A549 (cell line): Measurements from ENCODE around the gene SNRNP25. TPM values are rescaled to one million over a fixed set of nuclear protein-coding genes. Genes with fewer than 3 reads are reported as not detected.

ENCODE experiments used
- ATAC-seq, 2 experiments: fragments of 200-7000 bp in 1 of 2; fragments of >200 bp in 1 of 2; cut with Nextera tagmentation in 1 of 2; cut with Tn5 transposase in 1 of 2; 3 replicates each; pipeline versions ENCODE4 v1.8.0 to v1.9.1; 2018 to 2020; ENCODE audit warnings: mild to moderate bottlenecking in 1 of 2, moderate library complexity in 1 of 2
- CTCF ChIA-PET: fragments of 300-600 bp; sonication (Branson Sonifier 250); formaldehyde crosslinking; extraction: SDS; loops from one replicate; lab custom pipeline; 2021; ENCODE audit warnings: antibody characterized with exemption, inconsistent platforms; lab: Yijun Ruan, JAX
- POLR2A ChIA-PET: fragments of 350-600 bp; formaldehyde crosslinking; extraction: SDS; loops from one replicate; lab custom pipeline; 2021; ENCODE audit warnings: antibody characterized with exemption, inconsistent platforms; lab: Yijun Ruan, JAX
- DNase-seq, 2 experiments: peaks; one replicate each; pipeline versions ENCODE4 v3.0.0 to v3.0.0-alpha.2; 2011 to 2016; ENCODE audit warnings: low read depth in 1 of 2, low spot score in 1 of 2
- FAIRE-seq: peaks from 2 replicates; lab custom pipeline; 2011; peaks lifted over from hg19 to GRCh38; lab: Jason Lieb, UNC
- H3K27ac ChIP-seq, 2 experiments: fragments of >200 bp; sonication (Bioruptor Twin); formaldehyde crosslinking; 3 replicates each; pipeline ENCODE4 v1.5.1; 2016 to 2017
- H3K4me1 ChIP-seq: fragments of >200 bp; sonication (Bioruptor Twin); formaldehyde crosslinking; 3 replicates; pipeline ENCODE4 v1.6.1; 2016
- H3K4me2 ChIP-seq: fragments of >200 bp; sonication (Bioruptor Twin); formaldehyde crosslinking; 3 replicates; pipeline ENCODE4 v1.6.1; 2016
- H3K4me3 ChIP-seq: fragments of >200 bp; sonication (Bioruptor Twin); formaldehyde crosslinking; 3 replicates; pipeline ENCODE4 v1.5.1; 2016
- H3K9me3 ChIP-seq: fragments of >200 bp; sonication (Bioruptor Twin); formaldehyde crosslinking; 3 replicates; pipeline ENCODE4 v1.6.1; 2016
- BCL3 ChIP-seq: fragments of >200 bp; sonication (Bioruptor Twin); formaldehyde crosslinking; IDR thresholded peaks from 3 replicates; pipeline ENCODE4 v1.6.1; 2016
- CBX8 ChIP-seq: fragments of 200-600 bp; sonication (generic); IDR thresholded peaks from 2 replicates; pipeline ENCODE4 v1.6.1; 2016
- CHD4 ChIP-seq: fragments of 200-600 bp; sonication (generic); IDR thresholded peaks from 2 replicates; pipeline ENCODE4 v1.6.1; 2016; ENCODE audit warnings: antibody characterized with exemption, mild to moderate bottlenecking, borderline replicate concordance
- EHMT2 ChIP-seq: fragments of 200-600 bp; sonication (generic); IDR thresholded peaks from 2 replicates; pipeline ENCODE4 v1.6.1; 2016; ENCODE audit warnings: antibody characterized with exemption, low read depth, mild to moderate bottlenecking, moderate library complexity
- ESRRA ChIP-seq: fragments of 150-350 bp; IDR thresholded peaks from 2 replicates; pipeline ENCODE4 v1.6.1; 2014; ENCODE audit warnings: mild to moderate bottlenecking, low read length, borderline replicate concordance
- FOXS1 ChIP-seq: fragments of 250-450 bp; sonication (Bioruptor Pico); IDR thresholded peaks from 2 replicates; pipeline ENCODE4 v1.5.0; 2020; ENCODE audit warnings: mild to moderate bottlenecking, moderate library complexity
- JUN ChIP-seq, 2 experiments: fragments of >200 bp; sonication (Bioruptor Twin); formaldehyde crosslinking; IDR thresholded peaks; 2 replicates in 1 of 2; 3 replicates in 1 of 2; pipeline ENCODE4 v1.6.1; 2016 to 2017
- KDM1A ChIP-seq: fragments of 200-600 bp; sonication (generic); IDR thresholded peaks from 2 replicates; pipeline ENCODE4 v1.6.1; 2016; ENCODE audit warnings: low read depth, mild to moderate bottlenecking
- KDM5A ChIP-seq: fragments of 200-600 bp; sonication (generic); IDR thresholded peaks from 2 replicates; pipeline ENCODE4 v1.6.1; 2016; ENCODE audit warnings: antibody characterized with exemption, mild to moderate bottlenecking
- MAFK ChIP-seq: fragments of 450-650 bp; IDR thresholded peaks from 2 replicates; pipeline ENCODE4 v1.6.1; 2014; ENCODE audit not compliant: partially characterized antibody
- MAX ChIP-seq: IDR thresholded peaks from 2 replicates; pipeline ENCODE4 v1.6.1; 2012
- NPAS2 ChIP-seq: fragments of 250-450 bp; sonication (Bioruptor Pico); IDR thresholded peaks from 2 replicates; pipeline ENCODE4 v1.8.0; 2022; ENCODE audit warnings: mild to moderate bottlenecking, moderate library complexity, borderline replicate concordance
- NR3C1 ChIP-seq: fragments of >200 bp; sonication (Bioruptor Twin); formaldehyde crosslinking; IDR thresholded peaks from 3 replicates; pipeline ENCODE4 v1.6.1; 2017
- PBX3 ChIP-seq: IDR thresholded peaks from 2 replicates; pipeline ENCODE4 v1.6.1; 2012
- PHF8 ChIP-seq: fragments of 200-600 bp; sonication (generic); IDR thresholded peaks from 2 replicates; pipeline ENCODE4 v1.6.1; 2016; ENCODE audit warnings: low read depth, mild to moderate bottlenecking, antibody characterized with exemption, moderate library complexity, borderline replicate concordance
- POLR2A ChIP-seq: IDR thresholded peaks from 2 replicates; pipeline ENCODE4 v1.6.1; 2012; ENCODE audit warnings: mild to moderate bottlenecking, low read length
- RARB ChIP-seq: fragments of 250-450 bp; sonication (Bioruptor Pico); IDR thresholded peaks from 2 replicates; pipeline ENCODE4 v1.8.0; 2021; ENCODE audit warnings: mild to moderate bottlenecking, moderate library complexity
- RFX5 ChIP-seq: fragments of 450-650 bp; IDR thresholded peaks from 2 replicates; pipeline ENCODE4 v1.7.1; 2014; ENCODE audit warnings: antibody characterized with exemption, mild to moderate bottlenecking, moderate library complexity
- RNF2 ChIP-seq: fragments of 200-600 bp; sonication (generic); IDR thresholded peaks from 2 replicates; pipeline ENCODE4 v1.6.1; 2016; ENCODE audit warnings: low read depth, mild to moderate bottlenecking, antibody characterized with exemption, moderate library complexity, borderline replicate concordance
- SREBF2 ChIP-seq: fragments of 450-650 bp; IDR thresholded peaks from 2 replicates; pipeline ENCODE4 v1.6.1; 2014; ENCODE audit warnings: mild to moderate bottlenecking, moderate library complexity
- TFCP2L1 ChIP-seq: fragments of 250-450 bp; sonication (Bioruptor Pico); IDR thresholded peaks from 2 replicates; pipeline ENCODE4 v1.5.0; 2021; ENCODE audit warnings: mild to moderate bottlenecking
- ZC3H11A ChIP-seq: fragments of 450-650 bp; IDR thresholded peaks from 2 replicates; pipeline ENCODE4 v1.6.1; 2014; ENCODE audit warnings: antibody characterized with exemption, mild to moderate bottlenecking
- ZNF302 ChIP-seq: fragments of 250-450 bp; sonication (Bioruptor Pico); IDR thresholded peaks from 2 replicates; pipeline ENCODE4 v1.9.0; 2021; ENCODE audit warnings: inconsistent platforms, mild to moderate bottlenecking, moderate library complexity
- WGBS: methylation state at CpG from one replicate; pipeline ENCODE4 v1.1.6; 2017; ENCODE audit errors: missing lambda C conversion rate; 5-methylcytosine and 5-hydroxymethylcytosine counted together
- polyA plus RNA-seq, 4 experiments: library from polyadenylated mRNA; depleted of rRNA in 3 of 4; stranded (reverse); fragments of >200 nt; fragmentation: RNase III in 1 of 4; extraction: RNeasy Plus Mini Kit Qiagen cat#74134 plus additional on column Dnase treatment in 1 of 4; gene quantifications; 2 replicates in 3 of 4; 3 replicates in 1 of 4; pipeline ENCODE4 v1.2.3, GENCODE V29; 2011 to 2017
- TF ChIP-seq, protein P1 (sequence below): fragments of 250-450 bp; sonication (Bioruptor Pico); IDR thresholded peaks from 2 replicates; pipeline ENCODE4 v1.5.0; 2020; ENCODE audit warnings: low read depth, mild to moderate bottlenecking, moderate library complexity

Gene SNRNP25
- polyA plus RNA-seq, 2 of the 4 experiments (the other 2 are of a cell fraction), result 45.0 to 82.2 TPM

GRCh38 chr16:89391-90302 is 36.0 kb downstream of the SNRNP25 start:
- Histone ChIP-seq H3K4me2 (no peak overlapping the region), H3K4me1 (peaks cover 6% of the 10 kb centered on the region), H3K27ac (no peak overlapping the region), H3K4me3 (no peak overlapping the region), H3K9me3 (no peaks in the 10 kb centered on the region)
- ATAC-seq (no peak), DNase-seq (no peak), FAIRE-seq (no peak)
- POLR2A ChIA-PET, result no interaction called here
- WGBS, result 94% methylated on average over 15 of the region's 30 CpGs
- TF ChIP-seq NR3C1 (no peak), ZNF302 (CRISPR knock-in tag) (no peak), POLR2A (no peak), NPAS2 (no peak), FOXS1 (no peak)
- CTCF ChIA-PET, result interaction anchor here (1.1 to 30.3 kb wide), 7 partner anchors 6 to 272 kb away, joined by 4 to 718 read pairs (median 11); partner anchors contain the start of genes MPG and RHBDF1

DNA sequence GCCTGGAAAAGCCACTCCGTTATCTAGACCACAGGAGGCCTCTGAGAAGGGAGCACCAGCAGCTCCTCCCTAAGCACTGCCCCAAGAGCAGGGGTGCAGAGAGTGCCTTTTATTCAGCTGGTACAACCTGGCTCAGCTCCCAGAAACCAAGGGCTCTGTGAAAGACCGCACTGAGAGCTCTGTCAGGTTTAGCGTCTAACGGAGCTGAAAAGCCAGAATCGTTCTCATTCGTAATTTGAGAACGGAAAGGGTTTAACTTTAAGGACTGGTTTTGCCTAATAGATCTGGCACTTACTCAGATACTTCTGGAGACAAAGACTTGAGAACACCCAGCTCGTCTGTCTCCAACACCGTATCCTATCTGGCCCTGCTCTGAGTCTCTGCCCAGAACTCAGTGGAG is 37.9 kb downstream of the SNRNP25 start:
- WGBS, result 94% methylated on average over 9 of the region's 9 CpGs
- no peak for TF ChIP-seq TFCP2L1 (CRISPR knock-in tag)
- TF ChIP-seq ZC3H11A, result no peak
- no peak for TF ChIP-seq KDM5A
- no peak for TF ChIP-seq MAX
- H3K4me2 ChIP-seq, result no peak overlapping the region
- no peaks in the 10 kb centered on the region for H3K9me3 ChIP-seq
- ChIA-PET CTCF (interaction anchor here (1.0 to 30.3 kb wide), 7 partner anchors 11 to 271 kb away, joined by 3 to 718 read pairs (median 6); partner anchors contain the start of genes MPG and RHBDF1), POLR2A (no interaction called here)
- DNase-seq (no peak), ATAC-seq (no peak), FAIRE-seq (no peak)
- H3K27ac ChIP-seq, result no peak overlapping the region
- H3K4me3 ChIP-seq, result no peak overlapping the region
- no peaks in the 10 kb centered on the region for H3K4me1 ChIP-seq

GRCh38 chr16:92431-93339 is 39.1 kb downstream of the SNRNP25 start:
- CTCF ChIA-PET, result interaction anchor here (0.6 to 30.3 kb wide), 7 partner anchors 12 to 361 kb away, joined by 3 to 718 read pairs (median 3); partner anchors contain the start of genes MPG and RHBDF1
- no peak overlapping the region for H3K4me3 ChIP-seq
- WGBS, result 84% methylated on average over 15 of the region's 15 CpGs

More at GRCh38 chr16:92431-93339, 39.1 kb downstream of the SNRNP25 start:
- DNase-seq (no peak), ATAC-seq (no peak), FAIRE-seq (no peak)
- POLR2A ChIA-PET, result no interaction called here
- H3K9me3 ChIP-seq, result no peaks in the 10 kb centered on the region
- H3K4me2 ChIP-seq, result no peak overlapping the region
- H3K4me1 ChIP-seq, result peaks cover 7% of the 10 kb centered on the region
- no peak overlapping the region for H3K27ac ChIP-seq
- TF ChIP-seq ESRRA (no peak), KDM5A (no peak), MAFK (no peak), KDM1A (no peak), EHMT2 (no peak), RFX5 (no peak), CBX8 (no peak), CHD4 (no peak), RARB (CRISPR knock-in tag) (no peak), PHF8 (no peak), BCL3 (no peak), PBX3 (no peak), JUN (IDR thresholded peaks at IDR 0.05) (no peak), SREBF2 (no peak), RNF2 (no peak)
- TF ChIP-seq, protein P1, sequence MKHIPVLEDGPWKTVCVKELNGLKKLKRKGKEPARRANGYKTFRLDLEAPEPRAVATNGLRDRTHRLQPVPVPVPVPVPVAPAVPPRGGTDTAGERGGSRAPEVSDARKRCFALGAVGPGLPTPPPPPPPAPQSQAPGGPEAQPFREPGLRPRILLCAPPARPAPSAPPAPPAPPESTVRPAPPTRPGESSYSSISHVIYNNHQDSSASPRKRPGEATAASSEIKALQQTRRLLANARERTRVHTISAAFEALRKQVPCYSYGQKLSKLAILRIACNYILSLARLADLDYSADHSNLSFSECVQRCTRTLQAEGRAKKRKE, result no peak
